Cerebellar cortex (tissue), 1 donor: Measurements from ENCODE around the gene SCAF8.

Experiments used
- DNase-seq: peaks from one replicate; pipeline ENCODE4 v3.0.0-alpha.2; 2015; ENCODE audit warnings: low spot score

SCAF8 gene

GRCh38 chr6:154841109-154841508 is 107.9 kb downstream of the SCAF8 start:
- DNase-seq, result no peak

DNA sequence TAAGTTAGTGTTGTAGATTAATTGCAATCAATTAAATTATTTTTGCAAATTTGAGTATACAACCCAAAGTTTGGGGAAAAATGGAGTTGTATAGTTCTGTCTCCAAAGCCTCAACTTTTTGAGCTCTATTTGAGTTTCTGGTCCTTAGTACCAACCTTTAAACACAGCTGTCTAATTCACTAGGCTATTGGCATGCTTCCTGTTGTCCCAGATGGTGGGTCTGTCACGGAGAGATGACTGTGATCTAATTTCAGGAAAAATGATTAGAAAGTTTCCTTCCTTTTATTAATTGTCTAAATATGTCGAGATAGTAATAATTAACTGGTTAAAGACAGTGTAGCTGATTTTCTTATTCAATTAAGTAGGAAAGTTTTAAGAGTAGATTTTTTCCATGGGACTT is 109.6 kb downstream of the SCAF8 start:
- peak; percentile 25 for DNase-seq

GRCh38 chr6:154847318-154847717 is 114.1 kb downstream of the SCAF8 start:
- DNase-seq, result no peak

- DNase-seq, result no peak
Measured at GRCh38 chr6:154848580-154848979, 115.4 kb downstream of the SCAF8 start.

GRCh38 chr6:154849475-154849874 is 116.3 kb downstream of the SCAF8 start:
- no peak for DNase-seq

DNA sequence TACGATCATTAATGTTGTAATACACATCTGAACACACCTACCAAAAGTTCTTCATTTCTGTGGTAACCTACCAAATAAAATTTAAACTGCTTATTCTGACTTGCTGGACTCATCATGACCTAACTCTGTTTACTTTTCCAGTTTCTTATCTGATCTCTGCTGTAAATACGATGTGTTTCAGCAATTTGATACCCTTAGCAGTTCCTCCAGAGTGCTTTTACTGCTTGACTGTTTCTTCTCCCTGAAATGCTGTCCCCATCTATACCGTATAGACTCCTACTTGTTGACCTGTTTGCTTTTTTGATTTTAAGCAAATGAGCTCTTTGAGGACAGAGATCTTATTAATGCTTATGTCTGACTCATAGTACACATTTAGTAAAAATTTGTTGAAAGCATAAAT is 119.5 kb downstream of the SCAF8 start:
- no peak for DNase-seq

- no peak for DNase-seq
Measured at GRCh38 chr6:154857529-154857928, 124.3 kb downstream of the SCAF8 start.

GRCh38 chr6:154861825-154862224 is 128.6 kb downstream of the SCAF8 start:
- no peak for DNase-seq

DNA sequence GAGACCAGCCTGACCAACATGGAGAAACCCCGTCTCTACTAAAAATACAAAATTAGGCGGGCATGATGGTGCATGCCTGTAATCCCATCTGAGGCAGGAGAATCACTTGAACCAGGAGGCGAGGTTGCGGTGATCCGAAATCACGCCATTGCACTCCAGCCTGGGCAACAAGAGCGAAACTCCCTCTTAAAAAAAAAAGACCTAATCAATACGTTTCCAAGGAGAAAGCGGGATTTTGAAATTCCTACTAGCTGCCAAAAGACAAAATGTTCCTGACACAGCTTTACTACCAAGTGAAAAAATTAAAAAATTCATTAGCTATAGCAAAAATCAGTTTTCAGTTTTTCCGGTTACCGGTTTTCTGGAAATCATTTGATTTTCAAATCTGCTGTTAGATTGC is 129.3 kb downstream of the SCAF8 start:
- DNase-seq, result no peak

- DNase-seq, result no peak
Measured at GRCh38 chr6:154864066-154864430, 130.8 kb downstream of the SCAF8 start.

- no peak for DNase-seq
Measured at GRCh38 chr6:154865291-154865690, 132.1 kb downstream of the SCAF8 start.

- peak; percentile 77 for DNase-seq
Measured at GRCh38 chr6:154868143-154868594, 135.0 kb downstream of the SCAF8 start.

DNA sequence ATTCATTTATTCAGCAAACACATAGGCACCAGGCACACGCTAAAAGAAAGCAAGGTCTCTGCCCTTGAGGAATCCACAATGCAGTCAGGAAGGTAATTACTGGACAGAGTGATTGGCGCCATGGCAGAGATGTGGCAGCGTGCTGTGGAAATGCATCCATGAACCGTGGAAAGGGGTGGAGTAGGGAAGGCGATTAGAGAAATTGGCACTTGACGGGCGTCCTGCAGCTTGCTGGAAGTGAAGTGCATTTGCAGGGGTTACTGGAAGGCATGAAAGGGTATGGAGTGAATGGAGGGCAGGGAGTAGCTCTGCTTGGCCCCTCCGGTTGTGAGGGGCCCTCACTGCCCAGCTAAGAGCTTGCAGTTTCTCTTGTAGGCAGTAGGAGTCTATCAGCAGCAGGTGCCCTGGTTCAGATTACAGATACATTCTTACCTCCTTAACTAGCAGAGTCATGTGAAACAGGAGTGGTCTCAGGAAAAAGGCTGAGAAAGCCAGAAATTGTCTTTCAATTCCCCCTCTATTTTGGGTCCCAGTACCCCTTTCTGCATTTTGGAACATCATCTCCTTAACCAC is 139.4 kb downstream of the SCAF8 start:
- no peak for DNase-seq

GRCh38 chr6:154873546-154873945 is 140.3 kb downstream of the SCAF8 start:
- DNase-seq, result no peak

DNA sequence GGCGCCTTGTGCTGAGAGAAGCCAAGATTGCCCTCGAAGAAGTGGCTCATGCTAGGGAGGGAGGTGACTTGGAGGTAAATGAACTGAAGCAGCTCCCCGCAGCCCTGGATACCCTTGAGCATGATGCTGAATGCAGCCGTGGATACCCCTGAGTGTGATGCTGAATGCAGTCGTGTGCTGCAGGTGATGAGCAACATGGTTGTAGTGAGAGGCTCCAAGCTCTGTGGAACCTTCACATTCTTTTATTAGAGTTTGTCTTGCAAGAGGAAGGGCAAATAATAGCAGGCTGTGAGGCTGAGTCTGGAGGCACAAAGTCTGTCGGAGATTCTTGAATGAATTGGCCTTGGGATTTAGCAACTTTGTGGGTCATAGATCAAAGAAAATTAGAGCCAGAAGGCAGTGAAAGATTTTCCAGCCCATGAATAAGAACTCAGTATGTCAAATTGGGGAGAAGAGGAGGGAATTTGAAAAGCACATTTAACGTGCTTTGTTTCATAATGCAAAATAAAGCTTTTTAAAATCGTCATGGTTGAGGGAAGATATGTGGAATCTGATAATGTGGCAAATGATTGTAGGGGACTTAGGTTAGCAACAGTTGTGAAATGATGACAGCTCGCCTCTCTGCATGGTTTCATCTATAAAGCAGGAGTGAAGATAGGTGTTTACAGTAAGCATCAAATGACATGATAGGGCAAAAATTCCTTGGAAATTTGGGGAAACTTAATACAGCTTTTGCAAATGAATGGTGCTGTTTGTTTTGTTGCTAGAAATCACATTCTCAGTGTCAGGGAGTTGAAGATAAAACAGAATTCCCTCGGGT is 141.8 kb downstream of the SCAF8 start:
- DNase-seq, result no peak

DNA sequence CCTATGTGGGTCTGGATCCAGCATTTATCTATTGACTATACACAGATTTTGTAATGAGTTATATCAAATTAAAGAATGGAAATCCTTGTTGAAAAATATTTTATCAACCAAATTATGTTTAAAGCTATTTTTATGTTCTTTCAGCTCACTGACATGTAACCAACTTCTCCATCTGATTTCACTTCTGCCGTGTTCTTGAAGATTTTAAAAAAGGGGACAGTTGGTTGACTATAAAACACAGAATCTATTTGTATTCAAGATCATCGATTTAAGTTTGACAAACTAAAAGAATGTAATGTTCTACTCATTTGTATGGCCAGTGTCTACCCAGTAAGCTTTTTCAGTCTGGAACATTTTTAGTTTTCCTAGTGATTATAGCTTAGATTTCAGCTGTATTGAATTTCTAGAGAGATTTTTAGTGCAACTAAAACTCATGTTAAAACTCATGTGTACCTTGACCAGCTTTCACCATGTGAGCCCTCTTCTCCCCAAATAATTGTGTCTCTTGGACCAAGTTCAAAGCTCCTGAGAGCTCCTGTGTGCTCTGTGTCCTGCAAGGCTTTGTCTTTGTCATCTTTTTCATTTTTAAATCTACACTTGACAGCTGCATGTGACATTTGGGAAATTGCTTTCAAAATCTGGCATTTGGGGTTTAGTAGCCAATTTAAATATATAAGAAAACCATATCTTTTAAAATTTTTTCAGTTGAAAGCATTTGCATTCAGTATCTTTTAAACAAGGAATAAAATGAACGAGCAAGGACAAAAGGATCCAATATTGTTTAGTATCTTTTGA is 143.5 kb downstream of the SCAF8 start:
- no peak for DNase-seq

DNA sequence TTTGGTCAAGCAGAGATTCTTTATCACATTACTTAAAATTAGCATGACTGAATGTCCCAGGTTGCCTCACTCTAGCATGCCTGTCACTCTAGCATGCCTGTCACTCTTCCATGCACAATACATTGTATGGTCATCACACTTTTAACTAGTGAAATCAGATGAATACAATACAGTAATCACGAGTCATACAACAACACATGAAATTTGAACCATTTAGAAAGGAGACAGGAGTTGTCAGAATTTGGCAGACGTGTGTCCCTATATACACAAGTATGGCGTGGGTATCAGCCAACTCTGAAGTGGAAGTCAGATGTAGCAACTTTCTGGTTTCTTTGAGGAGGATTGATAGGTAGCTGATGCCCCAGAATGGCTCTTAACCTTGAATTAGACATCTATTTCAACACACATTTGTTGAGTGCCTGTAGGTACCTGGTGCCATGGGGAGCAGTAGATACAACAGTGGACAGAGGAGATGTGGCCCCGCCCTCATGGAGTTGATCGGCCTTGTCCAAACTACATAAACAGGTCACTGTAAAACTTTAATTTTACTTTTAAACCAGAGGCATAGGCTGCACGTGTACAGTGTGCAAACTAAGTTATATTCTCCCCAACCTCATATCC is 145.8 kb downstream of the SCAF8 start:
- DNase-seq, result no peak

GRCh38 chr6:154882107-154882506 is 148.9 kb downstream of the SCAF8 start:
- DNase-seq, result no peak
